Large intestine (tissue), 3 donors: Measurements from ENCODE around the gene PCSK6. TPM values are rescaled to one million over a fixed set of nuclear protein-coding genes. Genes with fewer than 3 reads are reported as not detected.
A peak's percentile ranks its signal among the peaks of the same experiment; 100 is the strongest.

Experiments used
- DNase-seq, 2 donors: peaks; one replicate each; pipeline versions ENCODE4 v3.0.0 to v3.0.0-alpha.2; 2013
- H3K27ac ChIP-seq: one replicate; pipeline ENCODE4 v1.5.1; 2013; ENCODE audit warnings: low read length
- H3K27me3 ChIP-seq: 2 replicates; pipeline ENCODE4 v1.6.1; 2013; ENCODE audit warnings: low read length; ENCODE audit not compliant: control insufficient read depth, insufficient read depth
- H3K36me3 ChIP-seq: 2 replicates; pipeline ENCODE4 v1.6.1; 2013; ENCODE audit warnings: low read length; ENCODE audit not compliant: control insufficient read depth, insufficient read depth
- H3K4me1 ChIP-seq: one replicate; pipeline ENCODE4 v1.6.1; 2013; ENCODE audit warnings: low read length; ENCODE audit not compliant: control insufficient read depth, insufficient read depth
- H3K4me3 ChIP-seq: one replicate; pipeline ENCODE4 v1.5.1; 2013; ENCODE audit warnings: low read length
- H3K9me3 ChIP-seq: one replicate; pipeline ENCODE4 v1.6.1; 2013; ENCODE audit warnings: mild to moderate bottlenecking, low read depth, low read length, moderate library complexity; ENCODE audit not compliant: control insufficient read depth
- WGBS: methylation state at CpG from one replicate; pipeline ENCODE4 v1.1.5; 2013; ENCODE audit warnings: low lambda C conversion rate; ENCODE audit not compliant: insufficient coverage; 5-methylcytosine and 5-hydroxymethylcytosine counted together
- polyA plus RNA-seq: library from polyadenylated mRNA; unstranded; fragments of 120-200 nt; gene quantifications from one replicate; pipeline ENCODE4 v1.2.1, GENCODE V29; 2013

Gene PCSK6
- polyA plus RNA-seq, 1 donor: 22.2 TPM

GRCh38 chr15:101438482-101439284, 50.8 kb downstream of the PCSK6 start:
- DNase-seq: no peak
- Histone ChIP-seq H3K4me1 (peaks cover 13% of the 10 kb centered on the region), H3K4me3 (no peak overlapping the region), H3K36me3 (peaks cover 3% of the 10 kb centered on the region), H3K27ac (peak overlapping the region; percentile 76), H3K9me3 (no peaks in the 10 kb centered on the region), H3K27me3 (no peaks in the 10 kb centered on the region)
- whole genome bisulfite sequencing: 92% methylated on average over 2 of the region's 21 CpGs

DNA sequence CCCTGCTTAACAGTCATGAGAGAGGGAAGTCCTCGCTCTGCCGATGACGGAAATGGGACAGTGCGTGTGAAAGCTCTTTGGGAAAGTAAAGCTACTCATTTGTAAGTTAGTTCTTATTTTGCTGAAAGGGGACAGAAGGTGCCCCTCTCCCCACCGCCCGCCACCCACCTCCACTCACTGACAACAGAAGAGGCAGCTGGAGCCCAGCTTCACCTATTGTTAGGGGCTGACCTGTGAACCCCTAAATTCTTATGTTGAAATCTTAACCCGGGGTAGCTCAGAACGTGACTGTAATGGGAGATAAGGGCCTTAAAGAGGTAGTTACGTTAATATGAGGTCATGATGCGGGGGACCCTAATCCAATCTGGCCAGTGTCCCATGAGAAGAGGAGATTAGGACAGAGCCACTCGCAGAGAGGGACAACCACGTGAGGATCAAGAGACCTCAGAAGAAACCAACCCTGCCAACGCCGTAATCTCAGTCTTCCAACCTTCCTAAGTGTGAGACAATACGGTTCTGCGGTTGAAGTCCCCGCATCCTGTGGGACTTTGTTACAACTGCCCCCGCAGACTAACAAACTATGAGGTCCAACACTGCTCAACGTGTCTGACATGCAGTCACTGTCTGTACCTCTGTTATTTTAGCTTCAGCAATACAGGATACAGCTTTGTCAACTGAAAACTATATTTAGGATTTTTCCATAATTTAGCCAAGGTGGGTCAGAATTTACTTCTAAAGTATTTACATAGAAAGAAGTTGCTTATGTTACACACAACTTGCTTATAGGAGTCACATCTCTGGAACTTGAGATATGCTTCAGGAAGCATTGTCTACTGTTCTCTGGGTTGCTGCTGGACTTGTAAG, 51.7 kb downstream of the PCSK6 start:
- no CpG with 5 or more reads among the region's 19 CpGs for WGBS
- peaks cover 3% of the 10 kb centered on the region for H3K36me3 ChIP-seq
- H3K27me3 ChIP-seq: no peaks in the 10 kb centered on the region
- H3K9me3 ChIP-seq: no peaks in the 10 kb centered on the region
- H3K4me1 ChIP-seq: peaks cover 13% of the 10 kb centered on the region
- DNase-seq: no peak
- H3K4me3 ChIP-seq: no peak overlapping the region
- H3K27ac ChIP-seq: no peak overlapping the region

DNA sequence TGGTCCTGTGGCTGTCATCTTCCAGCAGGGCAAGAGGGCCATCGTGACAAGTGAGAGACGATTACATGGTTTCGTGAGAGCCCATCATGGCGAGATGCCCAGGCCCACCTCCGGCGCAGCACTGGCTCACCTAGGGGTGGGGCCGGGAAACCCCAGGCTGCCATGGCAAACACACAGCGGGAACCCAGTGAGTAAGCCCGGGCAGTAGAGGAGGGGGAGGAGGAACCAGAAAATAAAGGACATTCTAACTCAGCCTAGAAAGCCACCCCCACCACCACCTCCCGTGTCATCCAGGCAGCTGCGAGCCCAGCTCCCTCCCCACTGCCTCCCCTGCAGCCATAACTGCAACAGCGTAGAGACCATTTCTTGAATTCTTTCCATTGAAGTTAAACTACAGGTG, 52.3 kb downstream of the PCSK6 start:
- WGBS: no CpG with 5 or more reads among the region's 12 CpGs
- Histone ChIP-seq H3K36me3 (peaks cover 3% of the 10 kb centered on the region), H3K27ac (no peak overlapping the region), H3K4me3 (no peak overlapping the region), H3K27me3 (no peaks in the 10 kb centered on the region), H3K4me1 (peaks cover 13% of the 10 kb centered on the region), H3K9me3 (no peaks in the 10 kb centered on the region)
- no peak for DNase-seq

GRCh38 chr15:101436526-101436925, 53.0 kb downstream of the PCSK6 start:
- H3K4me1 ChIP-seq: peaks cover 13% of the 10 kb centered on the region
- no peaks in the 10 kb centered on the region for H3K9me3 ChIP-seq
- no CpG with 5 or more reads among the region's 9 CpGs for WGBS
- H3K27me3 ChIP-seq: no peaks in the 10 kb centered on the region
- H3K4me3 ChIP-seq: no peak overlapping the region
- DNase-seq: no peak
- H3K27ac ChIP-seq: no peak overlapping the region
- H3K36me3 ChIP-seq: peaks cover 3% of the 10 kb centered on the region

- no peaks in the 10 kb centered on the region for H3K27me3 ChIP-seq
- H3K4me3 ChIP-seq: no peak overlapping the region
- H3K9me3 ChIP-seq: no peaks in the 10 kb centered on the region
- H3K36me3 ChIP-seq: peaks cover 5% of the 10 kb centered on the region
- H3K4me1 ChIP-seq: peaks cover 13% of the 10 kb centered on the region
- no peak for DNase-seq
- no peak overlapping the region for H3K27ac ChIP-seq
- no CpG with 5 or more reads among the region's 7 CpGs for WGBS
Observed at GRCh38 chr15:101435761-101436160, 53.7 kb downstream of the PCSK6 start.

GRCh38 chr15:101434032-101434920, 55.2 kb downstream of the PCSK6 start:
- DNase-seq: no peak
- peaks cover 7% of the 10 kb centered on the region for H3K36me3 ChIP-seq
- peaks cover 7% of the 10 kb centered on the region for H3K4me1 ChIP-seq
- H3K27me3 ChIP-seq: no peaks in the 10 kb centered on the region
- WGBS: no CpG with 5 or more reads among the region's 21 CpGs
- no peaks in the 10 kb centered on the region for H3K9me3 ChIP-seq
- H3K4me3 ChIP-seq: no peak overlapping the region
- H3K27ac ChIP-seq: no peak overlapping the region

DNA sequence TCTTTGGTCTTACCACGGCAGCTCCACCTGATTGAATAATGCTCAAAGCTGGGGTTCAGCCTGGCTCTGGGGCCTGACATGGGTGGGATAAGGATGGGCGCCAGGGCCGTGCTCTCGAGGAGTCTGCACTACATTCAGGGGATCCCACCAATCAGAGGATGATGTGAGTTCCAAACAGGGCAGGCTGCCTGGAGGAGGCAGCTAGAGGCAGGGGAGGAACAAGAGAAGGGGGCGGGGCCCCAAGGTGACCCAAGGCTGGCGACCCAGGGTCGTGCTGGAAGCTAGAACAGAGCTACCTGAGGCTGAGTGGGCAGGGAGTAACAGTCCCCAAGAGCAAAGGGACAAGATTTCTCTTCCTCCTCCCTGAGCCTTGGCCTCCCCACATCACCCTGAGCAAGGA, 56.1 kb downstream of the PCSK6 start:
- H3K4me3 ChIP-seq: no peak overlapping the region
- DNase-seq: no peak
- H3K27ac ChIP-seq: no peak overlapping the region
- no peaks in the 10 kb centered on the region for H3K4me1 ChIP-seq
- WGBS: no CpG with 5 or more reads among the region's 7 CpGs
- H3K27me3 ChIP-seq: no peaks in the 10 kb centered on the region
- no peaks in the 10 kb centered on the region for H3K9me3 ChIP-seq
- H3K36me3 ChIP-seq: peaks cover 7% of the 10 kb centered on the region

DNA sequence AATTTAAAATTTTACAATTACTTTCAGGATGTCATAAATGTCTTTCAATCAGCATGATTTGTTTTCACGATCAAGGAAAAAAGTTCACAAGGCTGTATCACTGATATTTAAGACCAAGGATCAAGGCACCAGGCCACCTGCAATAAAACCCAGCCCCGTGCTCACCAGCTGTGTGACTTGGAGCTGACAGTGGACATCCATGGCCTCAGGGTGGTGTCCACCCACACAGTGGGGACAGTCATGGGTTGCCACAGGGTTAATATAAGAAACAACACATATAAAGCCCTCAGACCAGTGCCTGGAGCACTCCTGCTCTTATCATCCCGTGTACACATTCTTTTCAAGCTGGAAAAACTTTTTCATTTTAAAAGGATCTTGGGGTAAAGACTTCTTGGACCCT, 56.5 kb downstream of the PCSK6 start:
- no peaks in the 10 kb centered on the region for H3K4me1 ChIP-seq
- WGBS: 40% methylated on average over 1 of the region's 3 CpGs
- no peak overlapping the region for H3K4me3 ChIP-seq
- no peaks in the 10 kb centered on the region for H3K9me3 ChIP-seq
- no peak overlapping the region for H3K27ac ChIP-seq
- H3K36me3 ChIP-seq: peaks cover 11% of the 10 kb centered on the region
- no peak for DNase-seq
- no peaks in the 10 kb centered on the region for H3K27me3 ChIP-seq

GRCh38 chr15:101431748-101432147, 57.8 kb downstream of the PCSK6 start:
- Histone ChIP-seq H3K4me1 (no peaks in the 10 kb centered on the region), H3K27ac (no peak overlapping the region), H3K4me3 (no peak overlapping the region), H3K36me3 (peaks cover 13% of the 10 kb centered on the region), H3K27me3 (no peaks in the 10 kb centered on the region), H3K9me3 (no peaks in the 10 kb centered on the region)
- no CpG with 5 or more reads among the region's 6 CpGs for WGBS
- no peak for DNase-seq

DNA sequence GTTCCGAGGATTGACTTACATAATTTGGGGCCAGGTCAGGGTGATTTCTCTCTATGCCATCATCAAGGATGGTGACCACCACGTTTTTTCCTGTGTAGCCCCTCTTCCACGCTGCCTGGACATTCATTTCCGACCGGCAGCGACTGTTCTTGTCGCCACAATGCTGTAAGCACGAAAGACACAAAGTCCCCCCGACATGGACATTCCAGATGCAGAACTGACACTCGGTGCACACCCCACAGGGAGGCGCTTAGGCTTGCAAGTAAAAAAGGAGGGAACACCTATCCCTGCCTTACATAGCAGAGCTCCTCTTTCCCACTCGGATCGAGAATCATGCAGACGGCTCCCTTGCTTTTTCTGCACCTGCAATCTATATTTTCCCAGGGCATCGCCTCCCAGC, 58.2 kb downstream of the PCSK6 start:
- 100% methylated on average over 2 of the region's 15 CpGs for WGBS
- peaks cover 13% of the 10 kb centered on the region for H3K36me3 ChIP-seq
- no peaks in the 10 kb centered on the region for H3K27me3 ChIP-seq
- no peak overlapping the region for H3K4me3 ChIP-seq
- no peaks in the 10 kb centered on the region for H3K4me1 ChIP-seq
- H3K27ac ChIP-seq: no peak overlapping the region
- no peak for DNase-seq
- H3K9me3 ChIP-seq: no peaks in the 10 kb centered on the region
